Measurements from ENCODE around the gene ASTN1.

The ASTN1 gene

DNA sequence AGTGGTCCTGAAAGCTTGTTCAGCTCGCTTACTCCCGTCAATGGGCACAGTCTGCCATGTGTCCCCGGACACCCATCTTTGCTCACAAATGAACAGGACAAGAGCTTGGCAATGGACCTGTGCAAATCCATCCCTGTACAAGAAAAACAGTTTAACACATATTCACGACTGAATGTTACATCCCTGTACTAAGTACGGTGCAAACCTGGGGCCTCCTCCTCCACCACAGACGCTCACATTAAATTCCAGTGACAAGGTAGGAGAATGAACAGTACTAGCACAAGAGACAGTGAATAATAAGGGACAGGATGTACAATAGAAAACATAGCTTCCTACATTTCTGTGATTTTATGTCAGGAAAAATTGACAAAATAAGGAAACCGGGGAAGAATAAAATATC, 187.7 kb downstream of the ASTN1 start:
- no peak for DNase-seq

DNA sequence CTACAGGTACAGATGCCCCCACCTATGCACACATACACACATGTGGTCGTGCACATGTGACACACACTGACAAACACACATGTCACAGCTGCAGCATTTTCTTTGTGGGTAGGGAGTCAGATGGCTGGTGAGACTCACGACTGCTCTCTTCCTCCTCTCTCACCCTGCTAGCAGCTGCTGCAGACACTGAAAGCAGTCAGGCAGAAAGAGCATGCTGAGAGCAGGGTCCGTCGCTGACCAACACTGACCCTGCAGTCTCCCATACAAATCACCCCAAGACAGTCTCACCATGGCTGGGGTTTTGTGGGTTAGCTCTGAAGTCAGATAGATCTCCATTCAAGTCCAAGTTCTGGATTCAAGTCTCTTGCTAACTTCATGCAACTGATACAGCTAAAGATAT, 188.3 kb downstream of the ASTN1 start:
- DNase-seq: no peak

- no peak for DNase-seq
Observed at GRCh38 chr1:176964687-176965086, 199.8 kb downstream of the ASTN1 start.

GRCh38 chr1:176963181-176963580, 201.3 kb downstream of the ASTN1 start:
- DNase-seq: no peak

DNA sequence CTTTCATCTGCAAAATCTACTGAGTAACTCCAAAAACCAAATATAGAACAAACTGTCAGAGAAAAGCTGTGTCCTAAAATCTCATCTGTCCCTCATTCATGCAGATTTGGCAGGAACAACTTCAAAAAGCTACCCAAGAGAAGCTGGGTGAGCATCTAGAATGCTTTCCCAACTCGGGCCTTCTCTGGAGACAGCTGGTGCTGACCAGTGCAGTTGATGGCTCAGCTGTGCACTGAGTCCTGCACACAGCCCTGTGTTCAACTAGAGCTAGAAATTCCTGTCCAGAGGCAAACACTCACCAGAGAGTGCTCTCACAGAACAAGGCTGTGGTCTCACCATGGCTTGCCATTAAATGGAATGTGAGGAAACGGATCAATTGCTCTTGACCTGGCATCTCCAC, 202.8 kb downstream of the ASTN1 start:
- DNase-seq: no peak

GRCh38 chr1:176959191-176959820, 205.2 kb downstream of the ASTN1 start:
- no peak for DNase-seq

GRCh38 chr1:176957603-176958002, 206.9 kb downstream of the ASTN1 start:
- no peak for DNase-seq

- no peak for DNase-seq
Observed at GRCh38 chr1:176954242-176954641, 210.3 kb downstream of the ASTN1 start.

- no peak for DNase-seq
Observed at GRCh38 chr1:176950736-176951324, 213.7 kb downstream of the ASTN1 start.

- peak; percentile 23 for DNase-seq
Observed at GRCh38 chr1:176949033-176949662, 215.4 kb downstream of the ASTN1 start.

DNA sequence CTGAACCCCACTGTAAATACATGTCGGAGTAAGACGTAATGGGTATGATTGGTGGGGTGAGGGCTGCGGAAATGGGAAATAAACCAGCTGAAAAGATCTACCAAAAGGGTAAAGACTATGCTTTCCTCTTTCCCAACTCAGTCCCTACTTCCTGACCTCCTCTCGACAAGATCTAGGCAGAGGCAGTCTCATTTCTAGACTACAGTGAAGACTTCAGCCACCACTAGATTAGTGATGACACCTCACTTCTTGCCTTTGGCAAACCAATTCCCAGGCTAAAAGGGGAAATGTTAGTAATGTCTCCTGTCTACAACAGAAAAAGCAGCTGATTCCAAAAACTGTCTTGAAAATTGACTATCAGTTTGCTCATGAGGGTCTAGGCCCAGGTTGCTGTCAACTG, 219.9 kb downstream of the ASTN1 start:
- DNase-seq: no peak

- no peak for DNase-seq
Observed at GRCh38 chr1:176943783-176944182, 220.7 kb downstream of the ASTN1 start.

DNA sequence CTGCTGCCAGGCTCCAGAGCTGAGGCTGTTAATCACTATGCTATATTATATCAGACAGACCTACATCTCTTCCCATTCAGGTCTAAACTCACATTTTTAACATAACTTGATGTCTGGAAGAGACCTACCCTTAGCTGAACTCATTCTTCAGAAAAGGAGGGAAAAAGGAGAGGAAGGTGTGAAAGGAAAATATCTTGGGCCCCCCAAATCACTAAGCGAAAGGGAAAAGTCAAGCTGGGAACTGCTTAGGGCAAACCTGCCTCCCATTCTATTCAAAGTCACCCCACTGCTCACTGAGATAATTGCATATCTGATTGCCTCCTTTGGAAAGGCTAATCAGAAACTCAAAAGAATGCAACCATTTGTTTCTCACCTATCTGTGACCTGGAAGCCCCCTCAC, 222.2 kb downstream of the ASTN1 start:
- no peak for DNase-seq

GRCh38 chr1:176939993-176940392, 224.5 kb downstream of the ASTN1 start:
- DNase-seq: no peak

GRCh38 chr1:176938375-176938774, 226.1 kb downstream of the ASTN1 start:
- DNase-seq: no peak

- no peak for DNase-seq
Observed at GRCh38 chr1:176934370-176934769, 230.1 kb downstream of the ASTN1 start.

DNA sequence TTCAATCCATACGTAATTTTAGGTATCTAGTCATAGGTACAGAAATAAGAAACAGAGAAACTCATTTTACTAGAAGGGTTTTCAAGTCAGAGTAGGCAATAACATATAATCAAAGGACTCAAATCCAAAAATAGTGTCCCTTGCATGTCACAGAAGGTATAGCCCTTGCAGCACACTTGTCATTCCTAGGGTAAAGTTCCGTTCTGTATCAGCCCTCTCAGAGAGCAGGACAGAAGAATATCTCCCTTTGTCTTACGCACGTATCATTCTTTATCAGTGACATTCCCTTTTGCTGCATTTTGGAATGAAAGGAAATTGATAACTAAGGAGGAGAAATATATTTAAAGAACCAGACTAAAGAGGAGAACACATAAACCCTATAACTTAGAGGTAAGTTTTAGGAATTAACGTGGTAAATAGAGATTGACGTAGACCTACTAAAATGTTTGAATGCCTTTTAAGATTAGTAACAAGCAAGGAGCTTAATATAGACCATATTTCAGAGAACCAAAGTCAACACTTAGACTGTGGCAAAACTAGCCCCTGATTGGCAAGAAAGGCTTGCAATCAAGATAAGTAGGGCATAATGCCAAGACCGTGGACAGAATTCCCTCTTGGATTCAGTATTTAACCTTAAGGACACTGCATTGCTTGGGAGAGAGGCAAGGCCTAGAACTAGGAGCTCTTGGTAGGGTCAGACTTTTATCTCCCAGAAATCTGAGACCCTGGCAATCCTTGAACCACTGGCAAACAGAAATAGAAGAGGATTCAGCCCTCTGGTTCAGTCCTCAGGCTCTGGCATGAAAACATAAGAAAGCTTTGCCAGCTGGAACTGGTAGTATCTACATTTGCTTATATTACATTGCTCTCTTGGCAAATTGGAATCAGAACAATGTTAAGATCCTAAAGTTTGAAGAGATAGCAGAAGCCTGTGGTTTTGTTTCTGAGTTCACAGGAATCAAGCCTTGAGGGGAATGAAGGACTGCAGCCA, 232.1 kb downstream of the ASTN1 start:
- no peak for DNase-seq

GRCh38 chr1:176931526-176931925, 233.0 kb downstream of the ASTN1 start:
- no peak for DNase-seq

GRCh38 chr1:176926330-176927086, 238.0 kb downstream of the ASTN1 start:
- no peak for DNase-seq

- DNase-seq: no peak
Observed at GRCh38 chr1:176925223-176925622, 239.3 kb downstream of the ASTN1 start.

- no peak for DNase-seq
Observed at GRCh38 chr1:176923283-176923682, 241.2 kb downstream of the ASTN1 start.

Data from kidney glomerular epithelial cell (primary cell).